GM18907 (cell line): ENCODE results near the gene NFIA.

Source experiments
- ATAC-seq: cut with Tn5 transposase; IDR thresholded peaks from one replicate; pipeline ENCODE4 v1.9.1; 2021; ENCODE audit warnings: mild to moderate bottlenecking, moderate library complexity; ENCODE audit not compliant: unreplicated experiment

Gene NFIA

DNA sequence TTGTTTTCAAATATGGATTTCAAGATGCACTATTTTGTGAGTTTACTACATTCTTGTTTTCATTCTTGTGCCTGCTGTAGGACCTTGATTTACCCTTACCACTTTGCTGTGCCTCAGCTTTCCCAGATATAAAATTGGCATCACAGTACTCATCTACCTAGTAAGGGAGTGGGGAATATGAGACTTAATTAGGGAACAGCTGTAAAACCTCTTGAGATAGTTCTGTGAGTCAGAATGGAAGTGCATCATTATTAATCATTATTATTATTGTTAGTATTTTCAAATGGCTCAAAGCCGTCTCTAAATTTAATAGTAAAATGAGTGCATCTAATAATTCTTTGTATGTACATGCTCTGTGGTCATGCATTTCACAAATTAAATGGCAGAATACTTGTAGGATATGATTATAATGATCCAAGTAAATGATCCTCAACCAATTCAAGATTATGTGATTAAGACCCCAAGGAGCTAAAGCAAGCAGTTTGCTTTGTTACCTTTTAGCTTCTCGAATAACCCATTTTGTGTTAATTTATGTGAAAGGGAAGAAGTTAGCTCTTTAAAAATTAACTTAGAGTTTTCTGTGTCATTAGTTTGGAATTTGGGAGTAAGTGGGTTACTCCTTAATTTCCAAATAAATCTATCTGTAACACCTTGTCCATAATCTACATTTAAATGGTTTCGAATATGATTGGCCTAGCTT, 155.4 kb downstream of the NFIA start:
- no peak for ATAC-seq

DNA sequence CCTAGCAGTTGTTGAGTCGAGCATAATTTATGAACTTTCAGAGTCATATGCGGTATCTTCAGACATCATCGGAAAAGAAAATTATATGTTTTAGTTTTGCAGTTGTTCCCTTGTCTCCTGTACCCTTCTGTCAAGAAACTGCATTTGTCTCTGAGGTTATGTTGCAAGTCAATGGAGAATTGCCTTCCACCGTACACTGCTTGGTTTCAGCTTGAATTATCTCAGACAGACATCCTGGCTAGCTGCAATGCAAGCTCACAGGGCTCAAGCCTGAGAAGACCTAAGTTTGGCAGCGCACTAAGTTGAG, 156.0 kb downstream of the NFIA start:
- no peak for ATAC-seq

DNA sequence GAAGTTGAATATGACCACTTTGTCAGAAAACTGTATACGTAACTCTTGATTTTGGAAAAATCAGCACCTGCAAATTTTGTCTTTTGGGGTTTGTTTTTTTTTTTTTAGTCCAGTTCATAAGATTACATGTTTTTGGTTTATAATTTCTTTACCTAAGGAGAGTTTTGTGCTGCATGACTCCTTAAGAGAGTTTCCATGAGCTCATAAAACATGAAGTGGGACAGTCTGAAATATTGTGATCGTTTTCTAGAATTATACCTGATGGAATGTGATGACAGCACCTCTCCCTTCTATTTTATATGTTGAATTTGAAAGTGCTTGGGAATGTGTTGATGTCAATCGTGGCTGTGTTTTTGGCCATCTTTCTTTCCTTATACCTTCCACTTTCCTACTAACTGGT, 158.5 kb downstream of the NFIA start:
- ATAC-seq: no peak

DNA sequence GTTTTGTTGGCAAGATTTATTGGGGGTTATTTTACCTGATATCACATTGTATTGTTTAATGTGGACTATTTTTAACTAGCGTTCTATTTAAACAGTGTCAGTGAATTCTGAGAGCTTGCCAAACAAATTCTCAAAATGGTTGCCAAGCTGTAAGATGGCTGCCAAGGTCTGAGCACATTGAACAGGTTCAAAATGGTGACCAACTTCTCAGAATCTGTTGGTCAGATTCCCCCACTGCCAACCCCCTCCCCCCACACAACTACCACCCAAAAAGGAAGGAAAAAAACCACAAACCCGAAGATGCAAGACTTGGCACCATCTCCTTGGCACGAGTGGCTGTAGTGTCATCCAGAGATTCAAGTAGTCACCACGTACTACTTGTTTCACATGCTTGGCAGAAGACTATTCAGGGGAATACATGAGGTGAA, 159.1 kb downstream of the NFIA start:
- no peak for ATAC-seq

DNA sequence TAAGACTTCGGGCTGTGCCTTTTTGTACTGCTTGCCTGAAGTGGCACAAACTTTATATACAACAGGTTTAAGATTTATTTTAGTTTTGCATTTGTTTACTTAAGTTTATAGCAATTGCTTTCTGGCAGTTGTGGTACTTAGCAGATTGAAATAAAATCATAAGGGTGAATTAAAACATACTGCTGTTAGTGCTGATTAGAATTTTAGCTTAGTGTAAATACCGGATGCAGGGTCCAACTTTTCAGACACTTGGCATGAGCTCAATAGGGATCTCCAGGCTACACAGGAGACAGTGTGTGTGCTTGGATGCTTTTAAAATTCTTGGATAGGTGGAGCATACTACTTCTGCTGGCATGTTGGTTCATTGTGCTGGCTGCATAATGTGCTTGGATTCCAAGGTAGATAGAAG, 159.6 kb downstream of the NFIA start:
- no peak for ATAC-seq

DNA sequence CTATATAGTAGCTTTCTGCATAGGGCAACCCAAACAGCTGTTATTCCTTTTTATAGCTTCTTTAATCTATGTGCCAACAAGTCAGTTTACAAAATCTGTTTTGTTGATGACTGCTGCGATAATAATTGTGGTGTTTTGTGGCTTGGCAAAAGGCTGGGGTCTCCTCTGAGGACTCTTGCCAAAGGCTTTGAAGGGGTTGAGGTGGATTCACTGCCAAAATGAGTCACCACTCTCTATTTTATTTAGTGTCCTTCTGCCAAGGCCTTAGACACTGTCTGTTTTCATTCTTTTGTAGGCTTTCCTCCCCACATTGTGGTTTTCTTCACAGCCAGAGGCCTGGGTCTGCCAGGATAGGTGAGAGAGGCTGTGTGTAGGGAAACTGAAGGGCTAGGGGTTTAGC, 161.8 kb downstream of the NFIA start:
- no peak for ATAC-seq

DNA sequence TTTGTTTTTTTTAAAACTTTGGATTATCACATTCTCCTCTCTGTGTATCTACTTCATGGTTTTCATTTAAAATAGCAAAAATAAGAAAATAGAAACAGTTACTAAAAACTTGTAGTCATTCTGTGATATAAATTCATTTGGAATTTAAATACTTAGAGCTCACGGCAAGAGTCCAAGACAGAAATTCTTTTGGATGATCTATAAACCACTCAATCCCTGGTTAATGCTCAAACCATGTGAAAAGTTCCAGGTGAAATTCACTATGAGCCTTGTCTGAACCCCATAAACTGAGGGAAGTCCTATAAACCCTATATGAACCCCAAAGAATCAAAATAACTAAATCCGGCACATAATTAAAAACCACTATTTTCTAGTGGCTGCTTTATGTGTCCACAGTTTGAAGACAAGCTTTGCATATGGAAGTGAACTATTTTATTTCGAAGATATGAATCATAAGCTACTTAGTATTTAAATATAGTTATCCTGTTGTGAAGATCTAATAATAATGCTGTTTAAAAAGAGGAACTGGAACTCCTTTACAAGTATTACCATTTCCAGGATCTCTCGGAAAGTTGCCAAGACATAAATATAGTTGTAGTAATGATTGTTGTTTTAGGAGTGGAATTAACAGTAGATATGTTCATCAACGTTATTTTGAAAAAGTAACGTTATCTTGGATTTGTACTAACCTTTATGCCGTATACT, 163.5 kb downstream of the NFIA start:
- no peak for ATAC-seq

DNA sequence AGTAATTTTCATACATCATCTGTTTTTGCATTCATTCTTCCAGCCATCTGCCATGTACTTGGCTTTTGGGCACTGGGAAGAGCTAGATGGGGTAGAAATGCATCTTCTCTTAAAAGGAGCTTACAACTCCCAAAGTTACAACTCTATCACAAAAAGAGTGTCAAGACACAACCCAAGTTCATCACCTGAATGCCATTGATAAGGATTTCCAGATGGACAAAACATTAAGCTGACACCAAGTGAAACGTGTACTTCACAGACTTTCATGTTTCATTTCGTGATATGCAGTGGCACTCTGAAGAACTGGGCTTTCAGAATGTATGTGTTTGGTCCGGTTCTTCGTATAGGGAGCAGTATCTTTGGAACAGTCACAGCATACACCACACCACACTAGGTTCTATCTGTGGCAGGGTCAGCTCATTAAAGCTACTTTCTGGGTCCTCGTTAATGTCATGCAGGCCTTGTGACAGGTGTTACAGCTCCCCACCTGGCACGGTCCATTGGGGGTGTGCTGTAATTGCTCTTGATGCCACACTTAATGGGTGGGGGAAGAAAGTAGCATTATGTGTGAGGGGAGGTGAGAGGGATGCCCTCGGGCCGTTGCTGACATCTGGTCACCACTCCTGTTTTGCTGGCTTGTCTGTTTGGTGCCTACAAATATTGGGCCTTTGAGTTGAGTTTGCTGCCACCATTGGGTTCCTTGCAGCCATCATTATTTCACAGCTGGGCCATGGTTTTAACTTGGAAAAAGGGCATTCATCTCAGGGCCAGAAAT, 164.9 kb downstream of the NFIA start:
- ATAC-seq: no peak

DNA sequence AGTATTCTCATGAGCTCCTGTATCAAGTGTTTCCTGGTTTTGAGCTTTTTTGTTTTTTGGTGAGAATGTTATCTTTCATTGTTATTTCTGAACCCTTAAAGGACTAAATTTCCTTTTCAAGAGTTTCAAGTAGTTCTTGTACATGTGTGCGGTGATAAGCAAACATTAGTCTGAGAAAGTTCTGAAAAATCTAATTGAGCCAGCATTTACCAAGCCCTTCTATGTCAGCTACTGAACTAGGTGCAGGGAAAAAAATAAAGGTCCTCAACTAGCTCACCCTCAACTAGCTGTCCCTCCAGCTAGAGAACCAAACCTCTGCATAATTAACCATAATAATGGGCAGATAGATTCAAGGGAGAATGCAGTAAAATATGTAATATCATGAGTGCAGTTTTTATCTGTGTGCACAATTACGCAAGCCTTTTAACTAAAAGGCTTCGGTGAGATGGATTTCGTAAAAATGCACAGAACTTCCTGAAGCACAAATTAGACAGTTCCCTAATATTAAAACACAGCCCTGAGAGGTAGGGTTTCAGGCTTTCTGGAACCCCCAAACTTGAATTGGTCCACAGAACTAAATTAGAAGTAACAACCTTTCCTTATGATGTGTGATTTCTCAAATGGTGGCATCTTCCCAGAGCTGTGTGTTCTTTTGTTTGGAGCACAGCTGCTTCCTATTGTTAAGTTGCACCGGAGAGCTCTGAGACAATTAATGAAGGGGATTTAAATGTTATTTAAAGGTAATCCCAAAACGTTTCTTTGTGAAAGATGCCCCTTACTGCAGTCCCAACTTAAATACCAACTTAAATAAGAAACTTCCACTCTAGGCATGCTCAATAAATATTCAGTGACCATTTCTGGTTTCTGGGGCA, 165.8 kb downstream of the NFIA start:
- ATAC-seq: no peak

DNA sequence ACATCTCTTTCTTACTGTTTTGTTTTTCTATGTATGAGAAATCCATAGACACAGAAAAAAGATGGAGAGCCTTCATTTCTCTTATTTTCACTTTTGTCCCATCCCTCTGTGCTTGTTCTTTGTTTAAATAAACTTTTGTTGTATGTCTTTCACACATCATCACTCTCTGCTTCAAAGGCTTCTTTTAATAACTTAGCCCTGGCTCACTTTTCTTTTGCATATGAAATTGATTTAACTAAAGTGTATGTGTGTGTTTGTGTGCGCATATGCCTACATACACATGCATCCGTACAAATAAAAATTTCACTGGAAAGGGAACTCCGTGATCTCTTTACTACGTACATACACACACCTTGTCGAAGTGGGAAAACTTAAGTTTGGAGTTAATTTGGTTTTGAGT, 168.6 kb downstream of the NFIA start:
- no peak for ATAC-seq

DNA sequence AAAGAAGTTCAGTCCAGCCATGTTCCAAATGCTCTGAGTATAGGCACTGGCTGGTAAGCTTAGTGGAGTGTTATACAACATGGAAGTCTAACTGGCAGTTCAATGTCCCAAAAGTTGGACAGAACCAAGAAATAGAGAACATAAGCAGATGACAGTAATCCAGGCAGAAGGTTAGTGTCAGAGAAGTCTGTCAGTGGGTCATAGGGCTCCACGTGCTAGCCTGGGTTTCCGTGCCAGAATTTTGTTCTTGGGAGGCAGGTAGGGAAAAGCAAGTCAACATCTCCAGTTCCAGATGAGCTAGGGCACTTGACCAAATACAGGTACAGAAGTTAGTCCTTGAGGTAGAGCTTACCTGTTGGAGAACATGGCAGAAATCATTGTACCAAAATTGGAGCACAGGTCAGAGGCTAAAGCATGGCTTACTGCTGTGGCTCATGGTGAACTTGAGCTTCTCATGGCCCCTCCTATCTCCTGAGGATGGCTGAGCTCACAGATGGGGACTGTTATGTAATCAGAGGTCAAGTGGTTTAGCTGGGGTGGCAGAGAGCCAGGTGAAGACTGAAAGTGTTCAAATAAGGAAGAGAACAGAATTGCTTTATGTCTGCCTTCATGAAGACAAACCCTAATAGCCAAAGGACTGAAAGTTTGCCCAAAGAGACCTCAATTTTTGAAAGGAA, 170.8 kb downstream of the NFIA start:
- no peak for ATAC-seq

DNA sequence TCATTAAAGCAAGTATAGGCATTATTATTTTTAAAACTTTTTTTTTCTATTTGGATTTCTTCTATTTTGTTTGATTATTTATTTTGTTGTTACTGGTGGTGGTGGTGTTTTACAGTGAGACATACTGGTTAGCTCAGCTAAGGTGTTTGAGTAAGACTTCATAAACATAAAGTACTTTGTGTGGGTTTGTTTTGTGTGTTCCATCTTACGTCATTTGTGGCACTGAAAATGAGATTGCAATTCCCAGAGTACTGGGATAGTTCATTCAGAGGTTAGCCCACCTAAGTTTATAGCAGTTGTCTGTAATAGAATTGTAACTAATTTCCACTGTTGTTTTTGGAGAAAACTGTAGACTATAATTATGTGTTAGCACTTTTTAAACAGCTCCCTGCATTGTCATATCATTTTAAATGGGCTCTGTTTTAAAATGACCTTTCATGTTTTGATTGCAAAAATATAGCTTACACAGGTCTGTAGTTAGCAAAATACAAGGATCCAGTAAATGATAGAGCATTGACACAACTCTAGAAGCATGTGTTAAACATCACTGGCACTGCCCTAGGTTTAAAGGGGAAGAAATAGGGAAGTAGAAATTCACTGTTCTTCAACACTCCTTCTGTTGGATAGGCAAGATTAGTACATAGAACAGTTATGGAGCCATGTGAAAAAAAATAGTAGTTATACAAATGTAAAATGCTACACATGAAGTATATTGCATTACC, 171.7 kb downstream of the NFIA start:
- ATAC-seq: no peak

DNA sequence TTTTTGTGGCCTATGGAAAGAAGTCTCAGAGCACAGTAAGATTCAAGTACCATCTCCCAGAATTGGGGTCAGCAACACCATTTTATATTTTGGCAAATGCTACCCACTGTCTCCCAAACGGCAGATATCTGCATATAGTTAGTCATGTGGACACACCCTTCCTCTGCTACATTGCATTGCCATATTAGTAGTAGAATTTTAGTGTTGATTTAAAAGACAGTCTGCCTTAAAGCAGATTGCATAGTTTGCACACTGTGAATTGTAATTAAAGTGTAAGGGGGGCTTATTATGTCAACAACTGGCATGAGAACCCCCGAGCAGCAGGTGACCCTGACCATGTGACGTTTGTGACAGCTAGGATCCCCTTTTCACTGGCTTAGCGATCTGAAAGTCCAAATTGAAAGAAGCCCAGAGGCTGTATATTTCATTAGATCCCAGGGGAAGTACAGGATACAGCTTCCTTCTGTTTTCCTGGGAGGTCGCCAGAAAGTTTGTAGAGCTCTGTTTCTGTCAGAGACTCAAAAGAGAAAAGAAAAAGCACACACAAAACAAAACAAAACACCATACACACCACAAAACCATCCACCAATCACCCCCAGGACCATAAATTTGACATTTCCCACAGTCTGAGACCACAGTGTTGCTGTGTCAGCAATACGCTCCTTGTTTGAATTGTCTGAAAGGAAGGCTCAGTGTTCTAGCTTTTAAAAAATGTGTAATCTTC, 172.4 kb downstream of the NFIA start:
- ATAC-seq: no peak

DNA sequence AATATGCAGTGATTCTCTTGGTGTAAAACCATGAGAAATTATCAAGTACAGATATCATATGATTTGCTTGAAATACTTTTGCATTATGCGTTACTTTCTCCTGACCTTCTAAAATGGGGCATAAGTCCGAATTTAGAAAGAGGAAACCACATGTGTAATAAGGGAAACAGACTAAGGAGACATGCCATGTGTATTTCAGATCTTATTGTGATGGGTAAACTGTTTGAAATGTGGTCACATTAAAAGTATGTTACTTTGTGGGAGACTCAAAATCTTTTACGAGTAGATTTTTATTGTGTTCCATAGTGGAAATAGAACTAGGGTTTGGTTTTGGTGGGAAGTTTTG, 173.0 kb downstream of the NFIA start:
- no peak for ATAC-seq

DNA sequence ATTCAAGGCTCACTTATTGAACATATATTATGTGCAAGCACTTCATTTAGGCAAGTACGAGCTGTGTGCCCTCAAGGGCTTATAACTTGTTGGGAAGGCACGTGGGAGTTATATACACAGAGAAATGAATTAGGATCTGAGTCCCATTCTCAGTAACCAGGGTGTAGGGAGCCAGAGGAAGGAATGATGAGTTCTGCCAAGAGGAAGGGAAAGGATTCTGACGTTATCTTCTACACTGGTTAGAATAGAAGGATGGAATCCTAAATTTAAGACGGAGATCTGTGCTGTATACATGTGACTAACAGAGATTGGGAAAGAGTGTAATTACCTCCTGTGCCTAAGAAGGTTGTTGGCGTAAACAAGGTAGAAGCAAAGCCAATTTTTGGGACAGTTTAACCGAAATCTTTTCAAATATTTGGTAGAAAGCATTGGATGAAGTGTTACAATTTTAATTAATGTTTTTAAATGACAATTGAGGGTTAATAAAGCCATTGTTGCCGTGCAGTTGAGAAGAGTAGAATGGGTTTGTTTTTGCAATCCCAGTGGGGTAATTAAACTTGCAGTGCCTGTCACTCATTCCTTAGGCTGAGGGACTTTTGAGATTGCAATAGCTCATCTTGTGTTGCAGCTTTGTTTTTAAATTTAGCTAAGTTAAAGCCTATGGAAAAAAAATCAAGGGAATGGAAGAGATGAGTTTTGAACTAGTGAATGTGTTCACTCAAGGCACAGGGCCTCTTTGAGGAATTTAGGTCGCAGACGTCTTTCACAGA, 177.2 kb downstream of the NFIA start:
- no peak for ATAC-seq

DNA sequence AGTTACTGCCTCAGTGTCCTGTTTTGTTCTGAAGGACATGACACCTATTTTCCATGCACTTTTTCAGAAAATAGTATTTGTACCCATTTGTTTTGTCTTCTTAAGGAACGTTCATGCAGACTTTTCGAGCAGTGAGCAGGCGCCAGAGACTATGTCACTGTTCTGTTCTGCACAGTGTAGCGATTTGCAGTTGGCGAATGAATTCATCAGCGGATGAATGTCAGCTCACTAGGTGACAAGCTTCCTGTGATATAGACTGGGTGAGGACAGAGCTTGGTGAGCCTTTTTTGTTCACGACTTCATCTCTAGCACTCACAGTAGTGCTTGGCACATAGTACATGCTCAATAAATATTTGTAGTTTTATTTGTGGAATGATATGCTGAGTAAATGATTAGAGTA, 177.8 kb downstream of the NFIA start:
- no peak for ATAC-seq

DNA sequence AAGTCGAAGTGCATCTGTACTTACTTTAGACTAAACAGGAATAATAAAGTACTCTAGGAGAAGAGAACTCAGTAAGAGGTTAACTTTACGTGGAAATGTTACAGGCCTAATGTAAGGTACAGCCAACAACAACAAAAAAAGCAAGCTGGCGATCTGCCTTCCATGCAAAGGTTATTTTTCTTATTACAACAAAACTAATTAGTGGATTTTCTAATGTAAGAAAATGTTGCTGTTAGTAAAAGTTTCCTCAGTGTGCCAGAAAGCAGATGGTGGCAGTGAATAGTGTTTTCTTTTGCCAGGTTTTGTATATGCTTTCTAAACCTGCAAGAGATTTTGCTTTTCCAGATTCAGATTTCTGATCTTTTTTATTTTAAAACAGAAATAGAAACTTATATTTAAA, 179.2 kb downstream of the NFIA start:
- ATAC-seq: no peak

DNA sequence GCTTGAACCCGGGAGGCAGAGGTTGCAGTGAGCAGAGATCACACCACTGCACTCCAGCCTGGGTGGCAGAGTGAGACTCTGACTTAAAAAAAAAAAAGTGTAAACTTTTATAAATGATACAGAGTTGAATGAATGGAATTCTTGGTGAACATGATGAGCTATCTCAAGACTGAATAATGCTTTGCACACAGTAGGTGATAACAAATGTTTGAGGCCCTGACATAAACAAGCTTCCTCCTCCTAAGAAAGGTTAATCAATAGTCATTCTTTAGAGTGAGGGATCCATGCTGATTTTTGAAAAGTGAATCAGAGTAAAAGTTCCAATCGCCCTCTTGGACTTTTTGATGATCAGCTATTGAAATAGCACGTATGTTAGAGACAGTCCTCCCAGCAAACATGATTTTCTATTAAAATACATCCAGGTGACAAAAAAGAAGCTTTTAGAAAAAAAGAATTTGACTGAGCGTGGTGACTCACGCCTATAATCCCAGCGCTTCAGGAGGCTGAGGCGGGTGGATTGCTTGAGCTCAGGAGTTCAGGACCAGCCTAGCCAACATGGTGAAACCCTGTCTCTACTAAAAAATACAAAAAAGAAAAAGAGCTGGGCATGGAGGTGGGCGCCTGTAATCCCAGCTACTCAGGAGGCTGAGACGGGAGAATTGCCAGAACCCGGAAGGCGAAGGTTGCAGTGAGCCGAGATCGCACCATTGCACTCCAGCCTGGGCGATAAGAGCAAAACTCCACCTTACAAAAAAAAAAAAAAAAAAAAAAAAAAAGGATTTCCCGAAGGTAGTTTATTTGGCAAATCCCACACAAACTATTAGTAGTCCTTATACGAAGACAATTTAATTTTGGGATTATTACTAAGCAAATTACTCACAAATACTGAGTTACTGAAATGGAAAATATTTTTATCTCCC, 181.8 kb downstream of the NFIA start:
- ATAC-seq: no peak
